ENCODE results near the gene LAMP2.

LAMP2 gene

DNA sequence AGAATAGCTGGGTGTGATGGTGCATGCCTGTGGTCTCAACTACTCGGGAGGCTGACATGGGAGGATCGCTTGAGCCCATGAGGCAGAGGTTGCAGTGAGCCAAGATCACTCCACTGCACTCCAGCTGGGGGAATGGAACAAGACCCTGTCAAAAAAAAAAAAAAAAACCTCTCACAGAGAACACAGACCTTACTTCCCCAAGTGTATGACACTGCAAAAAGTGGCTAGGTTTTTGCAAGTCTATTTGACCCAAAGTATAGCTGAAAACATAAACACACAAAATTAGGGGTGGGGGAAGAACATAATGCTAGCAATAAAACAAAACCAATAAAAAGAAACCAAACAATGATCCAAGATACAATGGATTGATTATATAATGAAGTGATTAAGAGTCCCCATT is 6.7 kb downstream of the LAMP2 start:
- TF ChIP-seq, protein P1, sequence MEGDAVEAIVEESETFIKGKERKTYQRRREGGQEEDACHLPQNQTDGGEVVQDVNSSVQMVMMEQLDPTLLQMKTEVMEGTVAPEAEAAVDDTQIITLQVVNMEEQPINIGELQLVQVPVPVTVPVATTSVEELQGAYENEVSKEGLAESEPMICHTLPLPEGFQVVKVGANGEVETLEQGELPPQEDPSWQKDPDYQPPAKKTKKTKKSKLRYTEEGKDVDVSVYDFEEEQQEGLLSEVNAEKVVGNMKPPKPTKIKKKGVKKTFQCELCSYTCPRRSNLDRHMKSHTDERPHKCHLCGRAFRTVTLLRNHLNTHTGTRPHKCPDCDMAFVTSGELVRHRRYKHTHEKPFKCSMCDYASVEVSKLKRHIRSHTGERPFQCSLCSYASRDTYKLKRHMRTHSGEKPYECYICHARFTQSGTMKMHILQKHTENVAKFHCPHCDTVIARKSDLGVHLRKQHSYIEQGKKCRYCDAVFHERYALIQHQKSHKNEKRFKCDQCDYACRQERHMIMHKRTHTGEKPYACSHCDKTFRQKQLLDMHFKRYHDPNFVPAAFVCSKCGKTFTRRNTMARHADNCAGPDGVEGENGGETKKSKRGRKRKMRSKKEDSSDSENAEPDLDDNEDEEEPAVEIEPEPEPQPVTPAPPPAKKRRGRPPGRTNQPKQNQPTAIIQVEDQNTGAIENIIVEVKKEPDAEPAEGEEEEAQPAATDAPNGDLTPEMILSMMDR (IDR thresholded peaks at IDR 0.05; ENCODE audit: low read depth, low read length, missing control alignments): no peak
- H3K4me3 ChIP-seq (ENCODE audit: low read depth, low read length): no peak overlapping the region
- in situ Hi-C loops (cut with HindIII; ENCODE audit: low sequenced_read_pairs): no loop called here
- no peak for DNase-seq (ENCODE audit: low read depth)

DNA sequence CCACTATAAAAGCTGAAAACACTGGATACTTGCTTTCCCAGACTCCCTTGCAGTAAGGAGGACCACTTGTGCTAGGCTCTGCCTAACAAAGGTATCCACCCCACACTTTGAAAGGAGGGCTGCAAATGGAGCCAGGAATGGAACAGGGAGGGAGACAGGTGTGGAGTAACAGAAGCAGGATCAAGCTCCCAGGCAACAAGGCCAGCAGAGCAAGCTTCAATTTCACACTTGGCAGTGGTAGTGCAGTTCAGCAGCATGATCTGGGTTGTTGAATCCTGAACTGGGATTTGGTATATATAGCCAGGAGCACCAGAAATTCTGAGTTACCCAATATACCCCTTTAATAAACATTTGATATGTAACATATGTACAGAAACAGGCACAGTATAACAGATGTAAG is 9.8 kb downstream of the LAMP2 start:
- in situ Hi-C loops (cut with HindIII; ENCODE audit: low sequenced_read_pairs): no loop called here

GRCh38 chrX:120457766-120458180 is 11.3 kb downstream of the LAMP2 start:
- H3K4me3 ChIP-seq (ENCODE audit: low read depth, low read length): no peak overlapping the region
- in situ Hi-C loops (cut with HindIII; ENCODE audit: low sequenced_read_pairs): no loop called here
- DNase-seq (ENCODE audit: low read depth): peak; percentile 85
- TF ChIP-seq, protein P1 (IDR thresholded peaks at IDR 0.05; ENCODE audit: low read depth, low read length, missing control alignments): no peak

More for the DNA sequence above, 9.8 kb downstream of the LAMP2 start:
- DNase-seq (ENCODE audit: low read depth): no peak
- TF ChIP-seq, protein P1 (IDR thresholded peaks at IDR 0.05; ENCODE audit: low read depth, low read length, missing control alignments): no peak
- H3K4me3 ChIP-seq (ENCODE audit: low read depth, low read length): no peak overlapping the region

- TF ChIP-seq, protein P1 (IDR thresholded peaks at IDR 0.05; ENCODE audit: low read depth, low read length, missing control alignments): no peak
- DNase-seq (ENCODE audit: low read depth): no peak
- H3K4me3 ChIP-seq (ENCODE audit: low read depth, low read length): no peak overlapping the region
- in situ Hi-C loops (cut with HindIII; ENCODE audit: low sequenced_read_pairs): no loop called here
Measured at GRCh38 chrX:120456973-120457372, 12.1 kb downstream of the LAMP2 start.

DNA sequence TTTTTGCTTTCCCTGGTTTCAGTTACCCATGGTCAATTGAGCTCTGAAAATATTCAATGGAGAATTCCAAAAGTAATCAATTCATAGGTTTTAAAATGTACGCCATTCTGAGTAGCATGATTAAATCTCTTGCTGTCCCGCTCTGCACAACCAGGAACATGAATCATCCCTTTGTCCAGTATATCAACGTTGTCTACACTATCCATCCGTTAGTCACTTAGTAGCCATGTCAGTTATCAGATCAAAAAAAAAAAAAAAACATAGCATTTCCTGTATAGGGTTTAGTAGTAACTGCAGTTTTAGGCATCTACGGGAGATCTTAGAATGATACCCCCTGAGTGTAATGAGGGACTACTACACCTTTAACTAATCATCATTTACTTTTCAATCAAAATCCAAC is 15.1 kb downstream of the LAMP2 start:
- in situ Hi-C loops (cut with HindIII; ENCODE audit: low sequenced_read_pairs): no loop called here
- H3K4me3 ChIP-seq (ENCODE audit: low read depth, low read length): no peak overlapping the region
- no peak for DNase-seq (ENCODE audit: low read depth)
- TF ChIP-seq, protein P1 (IDR thresholded peaks at IDR 0.05; ENCODE audit: low read depth, low read length, missing control alignments): no peak

- in situ Hi-C loops (cut with HindIII; ENCODE audit: low sequenced_read_pairs): no loop called here
- no peak overlapping the region for H3K4me3 ChIP-seq (ENCODE audit: low read depth, low read length)
- DNase-seq (ENCODE audit: low read depth): peak; percentile 33
- TF ChIP-seq, protein P1 (IDR thresholded peaks at IDR 0.05; ENCODE audit: low read depth, low read length, missing control alignments): peak; percentile 60
Measured at GRCh38 chrX:120452131-120452530, 17.0 kb downstream of the LAMP2 start.

DNA sequence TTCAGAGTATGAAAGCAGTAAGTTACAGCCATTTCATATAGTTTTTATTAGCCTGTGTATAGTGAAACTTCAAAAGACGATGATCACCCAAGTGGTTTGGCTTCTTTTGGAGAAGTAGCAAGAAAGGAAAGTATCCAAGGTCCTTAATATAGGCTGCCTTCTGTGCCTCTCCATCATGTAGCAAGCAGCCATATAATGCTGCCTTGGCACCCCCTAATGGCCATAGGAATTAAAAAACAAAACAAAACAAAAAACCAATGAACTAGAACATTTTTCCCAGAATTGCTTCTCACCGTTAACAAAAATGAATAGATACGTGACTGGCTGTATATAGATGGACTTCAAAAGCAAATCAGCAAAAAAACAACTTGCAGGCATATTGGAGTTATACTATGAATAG is 18.9 kb downstream of the LAMP2 start:
- in situ Hi-C loops (cut with HindIII; ENCODE audit: low sequenced_read_pairs): no loop called here
- no peak for DNase-seq (ENCODE audit: low read depth)
- TF ChIP-seq, protein P1 (IDR thresholded peaks at IDR 0.05; ENCODE audit: low read depth, low read length, missing control alignments): no peak
- H3K4me3 ChIP-seq (ENCODE audit: low read depth, low read length): no peak overlapping the region

Measured in astrocyte of the cerebellum (primary cell).